Caco-2 (cell line): ENCODE data around the gene DLG1. TPM values are rescaled to one million over a fixed set of nuclear protein-coding genes. Genes with fewer than 3 reads are reported as not detected.

ENCODE experiments used
- BruUV-seq: library from RNA; stranded (reverse); fragments of 400-500 nt; replicated peaks from 2 replicates; lab custom pipeline; 2021; lab: Mats Ljungman, UMichigan
- CTCF ChIA-PET: fragments of 300-600 bp; sonication (Branson Sonifier 250); formaldehyde crosslinking; loops from one replicate; lab custom pipeline; 2022; ENCODE audit warnings: antibody characterized with exemption; lab: Charles Lee
- POLR2A ChIA-PET: fragments of 300-600 bp; sonication (Branson Sonifier 250); formaldehyde crosslinking; loops from one replicate; lab custom pipeline; 2022; ENCODE audit warnings: antibody characterized with exemption; lab: Charles Lee
- DNase-seq, 2 experiments: peaks; one replicate each; pipeline versions ENCODE4 v3.0.0 to v3.0.0-alpha.2; 2020 to 2022
- H3K27me3 ChIP-seq: replicated peaks from 2 replicates; pipeline ENCODE4 v1.6.0; 2011; ENCODE audit warnings: low read length; ENCODE audit not compliant: control insufficient read depth, insufficient read depth
- H3K36me3 ChIP-seq: 2 replicates; pipeline ENCODE4 v1.5.1; 2011; ENCODE audit warnings: low read length; ENCODE audit not compliant: control insufficient read depth, insufficient read depth
- H3K4me1 ChIP-seq: fragments of 250-450 bp; sonication (Bioruptor Pico); 2 replicates; pipeline ENCODE4 v1.5.1; 2020; ENCODE audit warnings: mild to moderate bottlenecking
- H3K4me3 ChIP-seq: 2 replicates; pipeline ENCODE4 v1.5.1; 2011; ENCODE audit warnings: low read depth, mild to moderate bottlenecking, control low read depth, low read length
- H3K9me3 ChIP-seq: fragments of 250-450 bp; sonication (Bioruptor Pico); 2 replicates; pipeline ENCODE4 v1.5.1; 2020; ENCODE audit warnings: mild to moderate bottlenecking, moderate library complexity
- H3K27ac Mint-ChIP-seq: one replicate; pipeline ENCODE4 v1.8.0; 2022; ENCODE audit warnings: mixed read lengths; ENCODE audit not compliant: unreplicated experiment
- H3K27me3 Mint-ChIP-seq: one replicate; pipeline ENCODE4 v1.8.0; 2022; ENCODE audit warnings: mixed read lengths; ENCODE audit not compliant: insufficient read depth, unreplicated experiment
- H3K36me3 Mint-ChIP-seq: one replicate; pipeline ENCODE4 v1.8.0; 2022; ENCODE audit warnings: mild to moderate bottlenecking, mixed read lengths; ENCODE audit not compliant: insufficient read depth, unreplicated experiment
- H3K4me1 Mint-ChIP-seq: one replicate; pipeline ENCODE4 v1.8.0; 2022; ENCODE audit warnings: low read depth, mixed read lengths; ENCODE audit not compliant: unreplicated experiment
- H3K4me3 Mint-ChIP-seq: one replicate; pipeline ENCODE4 v1.8.0; 2022; ENCODE audit warnings: mild to moderate bottlenecking, moderate library complexity, mixed read lengths; ENCODE audit not compliant: unreplicated experiment
- H3K9me3 Mint-ChIP-seq: one replicate; pipeline ENCODE4 v1.8.0; 2022; ENCODE audit warnings: mixed read lengths; ENCODE audit not compliant: unreplicated experiment
- intact Hi-C: fragments of 100-400 bp; cut with micrococcal nuclease; formaldehyde crosslinking; loops from one replicate; pipeline ENCODE4 v1.10.0; 2022; ENCODE audit not compliant: unreplicated experiment
- total RNA-seq: library from RNA; stranded (reverse); gene quantifications from 2 replicates; pipeline ENCODE4 v1.2.3, GENCODE V29; 2022
- TF ChIP-seq, protein P1 (sequence below), 2 experiments: fragments of 200-600 bp in 1 of 2; IDR thresholded peaks; 1 replicate in 1 of 2; 2 replicates in 1 of 2; pipeline versions ENCODE4 v1.5.1 to v1.8.0; 2011 to 2022; ENCODE audit warnings: antibody characterized with exemption in 1 of 2, control low read depth in 1 of 2, inconsistent platforms in 1 of 2, low read depth in 1 of 2, low read length in 1 of 2, mild to moderate bottlenecking in 1 of 2, moderate library complexity in 1 of 2; ENCODE audit not compliant: insufficient read depth in 1 of 2, severe bottlenecking in 1 of 2, unreplicated experiment in 1 of 2

DLG1 gene
- total RNA-seq, 1 experiment from 2014 or later: 167 TPM

DNA sequence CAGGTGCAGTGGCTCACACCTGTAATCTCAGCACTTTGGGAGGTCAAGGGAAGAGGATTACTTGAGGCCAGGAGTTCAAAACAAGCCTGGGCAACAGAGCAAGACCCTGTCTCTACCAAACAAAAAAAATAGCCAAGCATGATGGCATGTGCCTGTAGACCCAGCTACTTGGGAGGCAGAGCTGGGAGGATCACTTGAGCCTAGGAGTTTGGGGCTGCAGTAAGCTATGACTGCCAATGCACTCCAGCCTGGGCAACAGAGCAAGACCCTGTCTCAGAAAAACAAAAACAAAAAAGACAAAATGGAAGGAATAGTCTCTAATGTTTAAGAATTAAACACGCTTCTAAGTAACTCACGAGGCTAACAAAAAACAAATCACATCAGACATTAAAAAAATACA is 106.5 kb downstream of the DLG1 start:
- DNase-seq: no peak
- Histone ChIP-seq H3K4me3 (no peak overlapping the region), H3K9me3 (no peaks in the 10 kb centered on the region), H3K36me3 (no peaks in the 10 kb centered on the region), H3K27me3 (no peaks in the 10 kb centered on the region), H3K4me1 (peaks cover 14% of the 10 kb centered on the region)
- POLR2A ChIA-PET: no interaction called here
- Mint-ChIP-seq H3K4me3 (no peak overlapping the region), H3K9me3 (no peaks in the 10 kb centered on the region), H3K4me1 (peaks cover 17% of the 10 kb centered on the region), H3K36me3 (peaks cover 51% of the 10 kb centered on the region), H3K27me3 (no peaks in the 10 kb centered on the region), H3K27ac (no peak overlapping the region)
- CTCF ChIA-PET: no interaction called here
- TF ChIP-seq, protein P1, sequence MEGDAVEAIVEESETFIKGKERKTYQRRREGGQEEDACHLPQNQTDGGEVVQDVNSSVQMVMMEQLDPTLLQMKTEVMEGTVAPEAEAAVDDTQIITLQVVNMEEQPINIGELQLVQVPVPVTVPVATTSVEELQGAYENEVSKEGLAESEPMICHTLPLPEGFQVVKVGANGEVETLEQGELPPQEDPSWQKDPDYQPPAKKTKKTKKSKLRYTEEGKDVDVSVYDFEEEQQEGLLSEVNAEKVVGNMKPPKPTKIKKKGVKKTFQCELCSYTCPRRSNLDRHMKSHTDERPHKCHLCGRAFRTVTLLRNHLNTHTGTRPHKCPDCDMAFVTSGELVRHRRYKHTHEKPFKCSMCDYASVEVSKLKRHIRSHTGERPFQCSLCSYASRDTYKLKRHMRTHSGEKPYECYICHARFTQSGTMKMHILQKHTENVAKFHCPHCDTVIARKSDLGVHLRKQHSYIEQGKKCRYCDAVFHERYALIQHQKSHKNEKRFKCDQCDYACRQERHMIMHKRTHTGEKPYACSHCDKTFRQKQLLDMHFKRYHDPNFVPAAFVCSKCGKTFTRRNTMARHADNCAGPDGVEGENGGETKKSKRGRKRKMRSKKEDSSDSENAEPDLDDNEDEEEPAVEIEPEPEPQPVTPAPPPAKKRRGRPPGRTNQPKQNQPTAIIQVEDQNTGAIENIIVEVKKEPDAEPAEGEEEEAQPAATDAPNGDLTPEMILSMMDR (IDR thresholded peaks at IDR 0.05; ENCODE audit: insufficient read depth in 1 of 2, low read depth in 1 of 2, low read length in 1 of 2, severe bottlenecking in 1 of 2, unreplicated experiment in 1 of 2): no peak
- intact Hi-C loops: no loop called here
- no TSS peak for BruUV-seq

DNA sequence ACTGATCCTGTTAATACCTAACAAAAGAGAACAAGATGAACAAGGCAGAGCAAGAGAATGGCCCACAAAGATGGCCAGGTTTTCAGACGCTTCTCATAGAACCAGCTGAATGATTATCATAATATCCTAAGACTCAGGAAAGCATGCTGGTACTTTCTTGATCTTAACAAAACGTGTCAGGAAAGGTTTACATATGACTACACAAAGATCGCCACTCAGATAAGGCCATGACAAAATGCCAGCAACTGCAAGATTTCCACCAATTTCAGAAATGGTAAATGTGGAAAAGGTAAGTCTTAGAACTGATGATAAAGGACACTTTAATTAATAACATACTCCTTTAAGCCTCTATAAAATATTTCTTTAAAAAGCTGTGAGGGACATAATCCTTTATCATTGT is 108.8 kb downstream of the DLG1 start:
- Mint-ChIP-seq H3K27me3 (no peaks in the 10 kb centered on the region), H3K4me3 (no peak overlapping the region), H3K36me3 (peaks cover 50% of the 10 kb centered on the region), H3K9me3 (no peaks in the 10 kb centered on the region), H3K27ac (no peak overlapping the region), H3K4me1 (peaks cover 17% of the 10 kb centered on the region)
- DNase-seq: no peak
- H3K4me1 ChIP-seq: peaks cover 14% of the 10 kb centered on the region
- H3K36me3 ChIP-seq: no peaks in the 10 kb centered on the region
- CTCF ChIA-PET: no interaction called here
- no peaks in the 10 kb centered on the region for H3K9me3 ChIP-seq
- H3K4me3 ChIP-seq: no peak overlapping the region
- no peaks in the 10 kb centered on the region for H3K27me3 ChIP-seq
- BruUV-seq: no TSS peak
- POLR2A ChIA-PET: no interaction called here
- intact Hi-C loops: loop anchor here (10.0 kb wide), 1 partner anchor 185 kb away; no protein-coding TSS in a partner anchor
- TF ChIP-seq, protein P1 (IDR thresholded peaks at IDR 0.05; ENCODE audit: insufficient read depth in 1 of 2, low read depth in 1 of 2, low read length in 1 of 2, severe bottlenecking in 1 of 2, unreplicated experiment in 1 of 2): no peak

DNA sequence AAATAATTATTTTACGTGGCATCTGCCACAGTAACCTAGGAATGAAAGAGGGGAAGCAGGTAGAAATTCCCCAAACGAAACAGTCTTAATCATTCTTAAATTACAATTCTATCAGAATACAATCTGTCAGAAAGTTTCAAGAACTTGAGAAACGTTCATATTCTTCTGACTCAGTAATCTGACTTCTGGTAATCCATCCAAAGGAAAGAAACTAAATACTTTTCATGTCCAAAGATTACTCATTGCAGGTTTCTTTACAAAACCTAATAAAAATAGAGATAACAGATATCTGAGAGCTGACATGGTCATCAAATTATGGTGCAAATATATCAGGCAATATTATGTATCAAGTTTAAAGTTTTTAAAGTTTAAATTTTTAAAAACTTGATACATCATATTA is 109.4 kb downstream of the DLG1 start:
- intact Hi-C loops: loop anchor here (10.0 kb wide), 1 partner anchor 184 kb away; no protein-coding TSS in a partner anchor
- POLR2A ChIA-PET: no interaction called here
- TF ChIP-seq, protein P1 (IDR thresholded peaks at IDR 0.05; ENCODE audit: insufficient read depth in 1 of 2, low read depth in 1 of 2, low read length in 1 of 2, severe bottlenecking in 1 of 2, unreplicated experiment in 1 of 2): no peak

More for the DNA sequence above, 109.4 kb downstream of the DLG1 start:
- Mint-ChIP-seq H3K27me3 (no peaks in the 10 kb centered on the region), H3K4me3 (no peak overlapping the region), H3K36me3 (peaks cover 50% of the 10 kb centered on the region), H3K4me1 (peaks cover 17% of the 10 kb centered on the region), H3K9me3 (no peaks in the 10 kb centered on the region), H3K27ac (no peak overlapping the region)
- Histone ChIP-seq H3K4me1 (peaks cover 14% of the 10 kb centered on the region), H3K4me3 (no peak overlapping the region), H3K27me3 (no peaks in the 10 kb centered on the region), H3K9me3 (no peaks in the 10 kb centered on the region), H3K36me3 (no peaks in the 10 kb centered on the region)
- no TSS peak for BruUV-seq
- no peak for DNase-seq
- CTCF ChIA-PET: no interaction called here
